GM18868 (cell line): ENCODE results near the gene GTF3C1.

Experiments used
- ATAC-seq: cut with Tn5 transposase; IDR thresholded peaks from one replicate; pipeline ENCODE4 v1.9.1; 2021; ENCODE audit warnings: mild to moderate bottlenecking, moderate library complexity; ENCODE audit not compliant: unreplicated experiment

GTF3C1 gene

DNA sequence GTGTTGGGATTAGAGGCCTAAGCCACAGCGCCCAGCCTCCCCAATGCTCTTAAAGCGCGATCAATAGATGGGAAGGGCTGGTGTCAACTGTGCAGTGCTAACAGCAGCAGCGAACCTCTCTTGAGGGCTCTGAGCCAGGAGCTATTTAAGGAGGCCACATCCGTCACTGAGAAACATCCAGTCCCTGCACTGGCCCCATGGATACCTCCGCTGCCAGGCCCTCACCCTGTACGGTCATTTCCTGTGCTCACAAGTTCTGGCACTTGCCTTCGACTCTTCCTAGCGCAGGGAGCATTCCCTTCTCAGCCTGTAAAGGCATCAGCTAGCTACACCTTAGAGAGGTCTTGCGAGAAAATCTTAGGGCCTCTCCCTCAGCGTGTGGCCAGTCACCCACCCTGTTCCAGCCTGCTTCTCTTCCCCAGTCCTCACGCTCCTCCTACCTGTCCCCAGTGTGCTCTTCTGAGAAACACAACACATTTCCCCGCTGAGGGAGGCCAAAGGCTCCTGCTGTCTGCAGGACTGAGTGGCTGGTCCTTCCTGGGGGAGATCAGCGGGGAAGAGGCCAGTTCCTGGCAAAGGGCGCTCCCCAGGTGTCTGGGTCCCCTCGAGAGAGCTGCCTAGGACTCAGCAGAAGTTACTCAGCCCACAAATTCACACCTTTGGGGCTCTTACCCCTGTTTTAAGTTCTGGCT, 28.6 kb downstream of the GTF3C1 start:
- ATAC-seq = no peak

DNA sequence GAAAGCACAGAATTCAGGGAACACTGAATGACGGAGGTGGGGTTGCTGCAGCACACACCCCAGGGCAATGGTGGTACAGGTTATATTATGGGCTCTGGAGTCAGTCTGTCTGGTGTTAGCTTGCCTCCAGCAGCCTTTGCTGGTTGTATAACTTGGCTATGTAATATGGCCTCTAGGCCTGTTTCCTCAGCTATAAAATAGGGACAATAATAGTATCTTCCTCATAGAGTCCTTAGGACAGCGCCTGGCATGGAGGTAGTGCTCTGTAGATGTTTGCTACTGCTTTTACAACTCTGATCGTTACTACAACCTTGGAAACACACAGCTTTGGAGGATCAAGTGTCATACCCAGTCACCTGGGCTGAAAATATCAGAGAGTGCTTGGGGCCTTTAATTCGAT, 31.5 kb downstream of the GTF3C1 start:
- no peak for ATAC-seq

DNA sequence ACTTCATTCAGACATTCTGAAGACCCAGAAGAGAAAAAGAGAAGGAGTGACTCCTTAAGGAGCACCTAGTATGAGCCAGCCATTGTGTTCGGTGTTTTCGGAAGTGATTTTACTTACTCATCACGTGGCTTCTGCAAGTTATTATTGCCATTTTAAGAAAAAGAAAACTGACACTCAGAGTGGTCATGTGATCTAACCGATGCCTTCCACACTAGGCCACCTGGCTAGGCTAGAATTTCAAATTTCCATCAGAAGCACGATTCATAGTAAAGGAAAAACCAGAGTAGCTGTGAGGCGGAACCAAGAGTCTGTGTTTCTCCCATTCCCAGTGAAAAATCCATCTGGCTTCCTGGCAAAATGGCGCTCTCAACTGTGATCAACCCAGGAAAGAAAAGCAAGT, 32.0 kb downstream of the GTF3C1 start:
- ATAC-seq = no peak

DNA sequence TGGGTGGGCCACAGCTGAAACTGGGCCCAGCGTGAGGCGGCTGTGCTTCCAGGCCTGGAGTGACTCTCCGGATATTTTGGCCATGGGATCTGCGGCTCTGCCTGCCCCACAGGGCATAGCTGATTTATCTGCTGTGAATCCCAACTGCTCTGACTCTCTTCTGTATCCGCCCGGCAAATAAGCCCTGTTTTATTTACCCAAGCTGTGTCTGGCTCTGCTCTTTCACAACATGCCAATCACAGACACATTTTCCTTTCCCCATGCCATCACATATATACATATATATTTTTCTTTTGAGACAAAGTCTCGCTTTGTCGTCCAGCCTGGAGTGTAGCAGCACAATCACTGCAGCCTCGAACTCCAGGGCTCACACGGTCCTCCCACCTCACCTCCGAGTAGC, 33.3 kb downstream of the GTF3C1 start:
- ATAC-seq = no peak

DNA sequence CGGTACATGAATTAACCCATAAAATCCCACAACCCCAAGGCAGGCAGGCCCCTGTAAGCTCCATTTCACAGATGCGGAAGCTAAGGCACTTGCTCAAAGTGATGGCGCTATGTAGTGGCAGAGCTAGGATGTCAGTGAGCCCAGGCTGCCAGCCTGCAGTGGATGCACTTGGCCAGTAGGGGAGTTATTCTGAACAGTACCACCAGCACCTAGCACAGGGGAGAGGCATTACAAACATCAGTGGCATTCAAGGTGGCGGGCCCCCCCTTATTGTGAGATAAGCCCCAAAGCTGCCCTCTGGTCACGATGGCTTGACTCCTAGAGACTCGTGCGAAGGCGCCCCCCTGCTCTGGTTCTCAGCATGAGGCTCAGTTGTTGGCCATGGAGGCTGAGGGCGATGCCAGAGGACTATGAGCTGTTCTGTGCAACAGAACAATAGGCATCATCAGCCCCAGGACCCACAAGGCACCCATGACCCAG, 33.8 kb downstream of the GTF3C1 start:
- ATAC-seq = peak; percentile 75

DNA sequence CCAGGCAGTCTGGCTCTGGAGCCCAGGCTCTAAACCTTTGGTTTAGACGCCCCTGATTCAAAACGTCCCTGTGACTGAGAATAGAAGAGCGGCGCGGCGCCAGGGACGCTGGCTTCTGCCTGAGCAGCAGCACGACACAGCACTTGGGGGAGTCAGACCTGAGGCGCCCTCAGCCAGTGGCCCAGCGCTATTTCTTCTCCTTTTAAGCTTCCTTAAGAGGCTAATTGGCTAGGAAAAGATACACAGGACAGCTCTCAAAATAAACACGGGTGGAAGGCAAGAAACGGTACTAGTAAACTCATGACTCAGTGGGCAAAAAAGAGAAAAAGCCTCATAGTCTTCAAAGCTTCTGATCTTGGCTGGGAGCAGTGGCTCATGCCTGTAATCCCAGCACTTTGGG, 34.9 kb downstream of the GTF3C1 start:
- ATAC-seq = no peak

DNA sequence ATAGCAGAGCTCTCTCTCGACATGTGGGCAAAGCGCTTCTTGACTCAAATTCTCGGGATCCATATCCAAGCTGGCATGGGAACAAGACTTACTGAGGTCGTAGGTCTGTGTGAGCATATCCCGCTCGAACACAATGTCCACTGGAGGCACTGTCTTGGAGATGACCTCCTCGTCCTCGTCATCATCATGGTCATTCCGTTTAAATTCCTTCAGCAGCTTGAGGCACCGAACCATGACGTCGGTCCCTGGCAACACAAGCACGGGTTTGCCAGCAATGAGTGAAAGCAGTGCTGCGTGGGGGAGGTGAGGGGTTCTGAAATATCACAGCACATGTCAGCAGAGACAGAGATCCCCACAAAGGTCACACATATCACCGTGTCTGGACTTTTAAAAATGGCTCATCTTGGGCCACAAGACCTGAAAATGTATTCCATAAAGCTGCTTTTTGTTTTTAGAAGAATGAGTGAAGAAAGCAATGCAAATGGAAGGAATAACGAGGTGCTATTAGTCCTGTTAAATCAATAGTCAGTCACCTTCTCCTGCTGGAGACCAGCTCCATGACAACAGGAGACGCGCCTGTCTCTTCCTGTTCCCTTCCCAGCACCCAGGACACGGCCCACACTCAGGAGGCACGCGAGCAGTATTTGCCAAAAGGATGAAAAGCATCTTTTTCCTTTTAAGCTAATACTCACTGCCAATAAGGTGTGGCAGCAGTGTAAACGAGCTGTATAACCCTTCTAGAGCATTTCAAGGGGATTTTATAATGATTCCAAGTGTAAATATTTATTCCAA, 37.9 kb downstream of the GTF3C1 start:
- no peak for ATAC-seq

DNA sequence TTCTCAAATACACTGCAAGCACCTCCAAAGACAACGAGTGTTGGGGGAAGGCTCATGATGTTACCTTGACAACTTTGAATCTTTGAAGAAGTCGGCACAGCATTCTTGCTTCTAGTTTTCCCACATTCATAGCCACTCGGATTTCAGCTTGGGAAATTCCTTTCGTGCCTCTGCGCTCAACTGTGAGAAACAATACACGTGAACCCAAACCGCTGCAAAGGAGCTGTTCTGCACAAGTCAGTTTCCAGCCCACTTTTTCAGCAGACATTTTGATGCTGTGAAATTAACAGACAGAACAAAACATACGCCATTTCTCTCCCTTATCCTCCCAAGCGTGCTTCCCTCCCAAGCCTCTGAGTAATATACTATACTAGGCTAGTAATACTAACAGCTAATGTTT, 41.2 kb downstream of the GTF3C1 start:
- no peak for ATAC-seq

DNA sequence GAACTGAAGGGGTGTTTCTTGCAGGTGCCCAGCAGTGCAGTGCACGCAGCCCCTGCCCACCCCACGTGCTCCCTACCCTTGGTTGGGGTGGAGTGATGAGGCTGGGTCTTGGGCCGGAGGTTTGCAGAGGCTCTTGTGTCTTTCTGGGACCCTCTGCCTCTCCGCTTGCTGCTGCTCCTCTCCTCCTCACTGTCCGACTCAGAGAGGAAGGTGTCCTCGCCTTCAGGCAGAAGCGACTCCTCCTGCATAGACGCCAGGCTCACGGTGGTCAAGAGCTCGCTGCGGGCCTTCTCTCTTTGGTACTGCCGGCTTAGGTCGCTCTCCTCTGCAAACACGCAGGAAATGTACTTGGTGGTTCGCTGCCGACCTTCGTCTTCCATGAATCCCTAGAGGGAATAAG, 42.9 kb downstream of the GTF3C1 start:
- no peak for ATAC-seq

DNA sequence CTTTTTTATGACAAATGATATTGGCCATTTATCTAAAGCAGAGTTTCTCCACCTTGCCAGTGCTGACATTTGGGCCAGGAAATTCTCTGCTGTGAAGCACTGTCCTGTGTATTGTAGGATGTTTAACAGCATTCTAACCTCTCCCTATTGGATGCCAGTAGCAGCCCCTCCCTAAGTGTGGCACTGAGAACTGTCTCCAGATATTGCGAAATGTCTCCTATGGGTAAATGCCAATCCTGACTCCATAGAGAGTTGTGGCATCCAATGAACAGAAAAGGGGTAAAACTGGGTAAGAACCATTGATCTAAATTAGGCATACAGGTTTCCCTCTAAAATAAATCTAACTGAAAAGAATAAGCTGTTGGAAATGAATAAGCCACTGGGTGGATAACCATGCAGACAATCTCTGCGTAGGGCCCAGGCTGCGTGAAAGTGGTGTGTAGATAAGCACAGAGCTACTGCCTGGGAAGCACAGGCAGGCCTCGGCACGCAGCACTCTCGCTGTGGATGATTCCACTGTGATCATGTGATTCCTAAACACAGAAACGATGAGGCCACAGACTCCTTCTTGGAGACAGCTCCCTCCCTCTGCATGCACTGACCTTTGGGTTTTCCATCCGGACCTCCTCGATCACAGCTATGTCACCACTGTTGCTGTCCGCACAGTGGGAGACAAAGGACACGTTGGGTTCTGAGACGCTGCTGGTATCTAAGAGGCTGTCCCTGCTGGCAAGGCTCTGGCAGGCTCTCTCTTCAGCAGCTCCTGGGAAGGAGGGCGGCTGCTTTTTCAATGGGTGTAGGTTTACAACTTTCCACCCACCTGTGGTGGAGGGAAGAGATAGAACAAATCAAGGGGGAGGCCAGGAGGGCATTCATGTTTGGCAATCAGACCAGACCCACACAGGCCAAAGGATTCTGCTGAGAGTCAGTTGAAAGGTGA, 44.1 kb downstream of the GTF3C1 start:
- no peak for ATAC-seq

DNA sequence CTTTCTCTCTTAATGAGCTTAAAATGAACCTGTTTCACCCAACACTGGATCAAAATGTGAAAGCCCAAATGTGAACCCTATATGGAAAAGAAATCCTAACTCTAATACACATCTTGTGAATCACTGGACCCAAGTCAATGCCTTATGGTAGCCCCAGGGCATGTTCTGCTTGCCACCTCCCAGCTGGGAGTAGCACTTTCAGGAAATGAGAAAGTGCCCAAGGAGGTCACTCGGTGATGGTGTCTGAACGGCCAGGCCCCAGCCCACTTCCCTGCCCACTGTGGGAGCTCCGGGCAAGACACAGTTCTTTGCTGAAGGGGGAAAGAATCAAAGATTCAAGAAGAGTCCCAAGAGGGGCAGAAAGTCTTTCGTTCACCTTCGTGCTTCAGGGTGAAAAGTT, 46.1 kb downstream of the GTF3C1 start:
- ATAC-seq = no peak

DNA sequence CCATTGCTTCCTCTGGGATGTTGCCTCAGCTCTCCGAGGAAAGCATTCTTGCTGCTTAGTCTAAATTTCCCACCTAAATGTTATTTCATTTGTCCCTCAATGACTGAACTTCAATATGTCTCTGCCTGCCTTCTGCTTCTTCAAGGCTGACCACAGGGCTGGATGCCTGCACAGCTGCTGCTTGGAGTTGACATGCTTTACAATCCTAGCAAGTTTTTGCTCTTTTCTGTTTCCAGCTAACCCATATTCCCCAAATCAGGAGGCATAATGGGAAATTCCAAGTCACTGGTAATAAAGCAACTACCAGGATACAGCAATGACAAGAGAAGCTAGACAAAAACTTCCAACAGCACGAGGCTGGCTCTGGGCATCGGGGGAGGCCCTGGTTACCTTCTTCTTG, 48.9 kb downstream of the GTF3C1 start:
- ATAC-seq = no peak

DNA sequence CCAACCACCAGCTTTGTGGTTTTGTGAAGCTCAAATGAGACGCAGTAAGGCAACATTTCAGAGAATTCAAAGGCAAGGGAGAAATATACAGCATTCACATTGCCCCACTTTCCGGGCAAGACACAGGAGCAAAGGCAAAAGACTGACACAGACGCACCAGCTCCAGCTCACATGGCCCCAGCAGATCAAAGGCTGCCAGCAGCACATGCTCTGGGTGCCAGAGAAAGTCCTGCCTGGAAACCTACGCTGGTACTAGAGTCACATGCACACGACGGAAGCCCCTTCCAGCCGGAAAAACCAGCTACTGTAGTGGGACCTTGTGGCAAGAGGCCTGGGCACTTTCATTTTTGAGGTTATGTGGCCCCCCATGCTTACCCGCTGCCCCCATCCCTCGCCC, 50.1 kb downstream of the GTF3C1 start:
- no peak for ATAC-seq

DNA sequence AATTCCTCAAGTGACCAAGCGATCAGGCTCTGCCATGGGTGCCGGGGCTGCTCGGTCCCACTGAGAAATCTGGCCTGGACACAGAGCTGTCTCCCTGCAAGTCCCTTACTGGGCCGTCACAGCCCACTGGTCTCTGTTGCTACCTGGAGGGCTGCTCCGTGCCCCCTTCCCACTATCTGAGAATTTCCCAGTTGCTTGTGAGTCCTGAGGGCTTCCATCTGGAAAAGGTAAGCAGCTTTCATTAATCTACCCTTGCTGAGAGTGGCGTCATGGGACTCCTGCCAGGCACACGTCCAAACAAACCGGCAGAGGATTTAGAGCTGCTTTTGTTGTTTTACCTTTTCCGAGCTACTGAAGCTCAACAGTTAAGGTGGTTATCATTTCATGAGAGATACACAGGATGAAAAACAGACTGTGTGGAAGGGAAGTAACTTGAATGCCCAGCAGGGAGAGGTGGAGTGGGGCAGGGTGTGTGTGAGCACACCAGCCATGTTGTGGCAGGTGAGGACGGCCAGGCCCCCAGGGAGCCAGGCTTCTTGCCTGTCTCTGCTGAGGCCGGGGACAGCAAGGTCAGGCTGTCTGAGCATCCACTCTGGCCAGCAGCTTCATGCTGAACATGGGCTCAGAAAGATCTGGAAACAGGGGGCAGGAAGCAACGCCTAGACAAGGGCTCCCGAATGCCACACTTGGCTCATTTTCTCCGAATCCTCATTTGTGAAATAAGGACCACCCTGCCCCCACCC, 50.6 kb downstream of the GTF3C1 start:
- ATAC-seq = no peak

DNA sequence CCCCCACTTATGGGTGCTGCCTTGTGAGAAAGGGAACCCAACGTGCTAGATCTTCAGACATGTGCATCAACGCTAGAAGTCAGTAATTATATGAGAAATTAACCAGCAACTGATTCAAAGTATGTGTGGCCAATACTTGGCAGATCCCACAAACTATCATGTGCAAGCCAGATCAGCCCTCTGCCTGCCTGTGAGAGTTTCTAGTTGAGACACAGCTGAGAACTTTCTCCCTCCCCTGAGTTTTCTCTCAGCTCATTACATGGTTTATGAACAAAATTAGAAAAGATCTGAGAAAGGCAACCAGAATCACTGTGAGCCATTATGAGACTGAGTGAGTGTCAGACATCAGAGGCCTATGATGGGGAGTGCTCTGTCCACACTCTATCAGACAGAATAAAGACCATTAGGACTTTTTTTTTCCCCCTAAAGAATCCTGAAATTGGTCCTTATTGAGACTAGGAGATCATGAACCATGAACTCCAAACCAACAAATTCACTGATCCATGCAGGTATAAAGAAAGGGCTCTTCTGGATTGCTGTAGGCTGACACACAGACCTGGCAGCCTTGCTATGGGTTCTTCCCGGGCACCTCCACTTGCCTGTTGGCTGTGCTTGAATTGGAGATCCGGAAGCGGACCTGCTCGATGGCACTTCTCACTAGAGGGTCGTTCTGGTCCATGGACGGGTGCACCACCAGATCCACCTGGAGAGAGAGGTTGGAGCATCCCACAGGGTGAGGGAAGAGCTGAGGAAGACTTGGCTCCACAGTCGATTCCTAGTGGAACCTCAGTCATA, 51.5 kb downstream of the GTF3C1 start:
- ATAC-seq = no peak

DNA sequence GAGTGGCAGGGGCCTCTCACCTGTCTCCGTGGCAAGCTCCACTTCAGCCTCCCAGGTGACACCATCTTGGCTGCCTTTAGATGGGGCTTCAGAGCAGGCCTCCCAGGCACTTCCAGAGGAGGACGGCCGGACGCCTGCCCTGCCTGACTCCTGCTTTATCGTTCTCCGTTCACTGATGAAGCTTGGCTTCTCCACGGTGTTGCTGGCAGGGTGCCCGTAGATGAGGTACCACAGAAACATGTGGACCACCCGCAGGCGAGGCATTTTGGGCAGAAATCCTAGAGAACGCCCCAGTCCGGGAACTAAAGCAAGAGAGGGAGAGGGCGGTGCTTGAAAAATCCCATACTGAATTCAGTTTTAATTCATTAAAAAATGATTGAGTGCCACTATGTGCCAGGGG, 54.5 kb downstream of the GTF3C1 start:
- ATAC-seq = no peak

DNA sequence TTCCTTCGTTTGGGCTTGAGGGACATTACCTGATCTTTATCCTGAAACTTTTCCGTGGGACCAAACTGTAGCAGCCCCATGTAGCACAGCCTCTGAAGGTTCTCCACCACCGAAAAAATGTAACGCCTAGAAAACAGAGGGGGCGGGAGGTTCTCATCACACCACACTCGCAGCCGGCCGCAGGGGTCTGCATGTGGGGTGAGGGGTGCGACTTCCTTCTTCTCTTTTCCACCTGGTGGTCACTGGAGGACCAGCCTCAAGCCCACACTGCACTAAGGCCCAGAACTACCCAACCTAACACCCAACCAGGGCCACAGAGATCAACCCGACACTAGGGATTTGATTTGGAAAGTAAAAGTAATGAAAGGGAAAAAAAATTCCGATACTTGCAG, 57.1 kb downstream of the GTF3C1 start:
- ATAC-seq = no peak

DNA sequence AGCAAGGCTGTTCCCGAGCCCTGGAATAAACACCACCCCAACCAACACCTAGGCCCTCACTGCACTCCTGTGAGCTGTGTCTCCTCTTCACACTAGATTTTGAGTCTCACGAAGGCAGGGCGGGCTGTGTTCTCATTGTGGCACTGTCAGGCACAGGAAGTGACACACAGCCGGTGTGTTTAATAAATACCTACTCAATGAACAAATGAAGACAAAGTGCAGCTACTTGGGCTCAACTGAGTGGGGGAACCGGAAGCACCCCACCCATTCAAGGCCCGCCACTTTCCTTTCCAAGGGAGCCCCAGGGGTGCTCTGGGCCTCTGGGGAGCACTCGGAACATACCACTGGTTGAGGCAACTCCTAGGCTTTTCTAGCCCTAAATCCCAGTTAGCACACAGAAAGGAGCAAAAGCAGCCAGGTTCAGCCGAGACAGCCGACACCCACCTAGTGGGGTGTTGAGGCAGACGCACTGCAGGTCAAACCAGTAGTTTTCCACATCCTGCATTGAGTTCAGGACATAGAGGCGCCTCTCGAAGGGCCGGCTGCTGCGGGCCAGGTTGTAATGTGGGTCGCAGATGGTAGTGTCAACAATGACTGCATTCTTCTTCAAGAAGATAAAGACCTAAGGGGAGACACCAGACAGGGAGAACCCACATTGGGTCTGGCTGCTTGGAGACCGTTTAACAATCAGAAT, 57.7 kb downstream of the GTF3C1 start:
- ATAC-seq = no peak

DNA sequence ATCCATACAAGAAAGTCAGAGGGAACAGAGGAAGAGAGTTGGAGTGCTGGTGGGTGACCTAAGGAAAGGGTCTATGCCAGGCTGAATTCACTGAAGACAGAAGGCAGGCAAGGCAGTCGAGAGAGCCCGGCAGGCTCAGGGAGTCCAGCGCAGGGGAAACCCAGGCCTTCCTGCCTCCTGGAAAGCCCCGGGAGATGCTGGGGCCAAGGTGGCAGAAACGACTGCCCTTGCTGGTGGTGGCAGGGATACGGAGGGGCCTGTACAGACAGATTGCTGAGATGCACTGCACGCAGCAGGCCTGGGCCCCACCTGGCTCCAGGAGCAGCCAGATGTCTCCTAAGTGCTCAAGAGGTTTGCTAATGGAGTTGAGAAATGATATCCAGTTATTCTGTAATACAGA, 59.8 kb downstream of the GTF3C1 start:
- ATAC-seq = no peak
